Heart right ventricle (tissue), 16 donors: Measurements from ENCODE around the gene MEOX1. TPM values are rescaled to one million over a fixed set of nuclear protein-coding genes. Genes with fewer than 3 reads are reported as not detected.

Experiments
- ATAC-seq, 8 donors: fragments of 200-7000 bp; cut with Tn5 transposase; one replicate each; pipeline ENCODE4 v1.9.1; 2020; ENCODE audit warnings: mild to moderate bottlenecking in 8 of 8, moderate library complexity in 8 of 8, moderate number of reproducible peaks in 1 of 8
- DNase-seq, 2 donors: peaks; one replicate each; pipeline ENCODE4 v3.0.0-alpha.2; 2020
- H3K27ac ChIP-seq, 10 donors: fragments of 200-600 bp; sonication (generic) in 2 of 10; one replicate each; pipeline versions ENCODE4 v1.5.0 to v1.8.0; 2020 to 2022; ENCODE audit warnings: mild to moderate bottlenecking in 3 of 10
- H3K27me3 ChIP-seq, 7 donors: fragments of 200-600 bp; one replicate each; pipeline ENCODE4 v1.8.0; 2021 to 2022; ENCODE audit warnings: mild to moderate bottlenecking in 2 of 7
- H3K36me3 ChIP-seq, 9 donors: fragments of 200-600 bp; sonication (generic) in 1 of 9; one replicate each; pipeline versions ENCODE4 v1.5.0 to v1.8.0; 2020 to 2022; ENCODE audit warnings: mild to moderate bottlenecking in 2 of 9
- H3K4me1 ChIP-seq, 9 donors: fragments of 200-600 bp; sonication (generic) in 1 of 9; one replicate each; pipeline versions ENCODE4 v1.5.0 to v1.8.0; 2020 to 2022; ENCODE audit warnings: mild to moderate bottlenecking in 4 of 9
- H3K4me3 ChIP-seq, 10 donors: fragments of 200-600 bp; sonication (generic) in 2 of 10; one replicate each; pipeline versions ENCODE4 v1.5.0 to v1.8.0; 2020 to 2022; ENCODE audit warnings: mild to moderate bottlenecking in 7 of 10, moderate library complexity in 2 of 10
- H3K9me3 ChIP-seq, 11 donors: fragments of 200-600 bp in 10 of 11; sonication (generic) in 2 of 11; one replicate each; pipeline versions ENCODE4 v1.5.0 to v1.8.0; 2013 to 2022; ENCODE audit warnings: mild to moderate bottlenecking in 2 of 11, control low read depth in 1 of 11, moderate library complexity in 1 of 11
- WGBS, 2 donors: extraction: QIAGEN DNeasy Blood & Tissue Kit; methylation state at CpG; one replicate each; pipeline ENCODE4 v1.1.7; 2013; ENCODE audit warnings: inconsistent platforms in 1 of 2; 5-methylcytosine and 5-hydroxymethylcytosine counted together
- intact Hi-C, 10 donors: fragments of 100-400 bp; cut with DNase I; formaldehyde crosslinking; loops; one replicate each; pipeline versions ENCODE4 v1.11.1 to v1.14.2; 2022
- polyA plus RNA-seq, 2 donors: library from polyadenylated mRNA; stranded (reverse); fragments of 200-250 nt; gene quantifications; one replicate each; pipeline ENCODE4 v1.2.3, GENCODE V29; 2013
- total RNA-seq, 10 donors: library from RNA; stranded (reverse); fragmentation: NEBNext Ultra II Directional in 3 of 10; extraction: Animal tissue kit (Norgen Biotek cat#: 25700) in 3 of 10; gene quantifications; one replicate each; pipeline versions ENCODE4 v1.2.1 to v1.2.4, GENCODE V29; 2021 to 2023
- TF ChIP-seq, protein P1 (sequence below), 9 donors: fragments of 200-600 bp; sonication (generic) in 2 of 9; IDR thresholded peaks; one replicate each; pipeline versions ENCODE4 v1.5.0 to v1.8.0; 2021 to 2022; ENCODE audit warnings: antibody characterized with exemption in 9 of 9, mild to moderate bottlenecking in 5 of 9, moderate library complexity in 1 of 9
- donor health status: Arrhythmogenic right ventricular cardiomyopathy.
- donor health status: ischemic (EF 13 %, LVEDD 7.1; RV severe dilation, severe dysfunction).
- donor health status: healthy with polysubstance abuse.
- donor health status: DM: no; HTN: yes; CAD: no.
- donor health status: DM: no; HTN: no; CAD: no.
- donor health status: ischemic (EF 25% LVEDD 6.9; RV normal size, moderate dysfunction).
- donor health status: ischemic (EF 25% LVEDD 5.7; RV mildly dilated, moderate dysfunction).
- donor health status: healthy.
- donor health status: DM: yes; HTN: yes; CAD: no.
- donor health status: Ischemic cardiomyopathy.
- donor health status: ischemic (EF 35%, LVEDD 5.7; RV mildly dilated, moderate dysfunction).
- donor health status: nonischemic (EF 11% LVEDD 7.7; RV severe dilation, severe dysfunction).
- donor health status: DM: yes; HTN: yes; CAD: no.
- donor health status: PGD.
- donor health status: ischemic (EF 29% LVEDD 5.4; RV normal size, mild dysfunction).
- donor health status: nonischemic (EF 23%, LVEDD 6.1; RV moderate dilation, normal function).

The MEOX1 gene
- total and polyA plus RNA-seq, 12 donors, result 6.4 to 25.3 (median 14.8) TPM

DNA sequence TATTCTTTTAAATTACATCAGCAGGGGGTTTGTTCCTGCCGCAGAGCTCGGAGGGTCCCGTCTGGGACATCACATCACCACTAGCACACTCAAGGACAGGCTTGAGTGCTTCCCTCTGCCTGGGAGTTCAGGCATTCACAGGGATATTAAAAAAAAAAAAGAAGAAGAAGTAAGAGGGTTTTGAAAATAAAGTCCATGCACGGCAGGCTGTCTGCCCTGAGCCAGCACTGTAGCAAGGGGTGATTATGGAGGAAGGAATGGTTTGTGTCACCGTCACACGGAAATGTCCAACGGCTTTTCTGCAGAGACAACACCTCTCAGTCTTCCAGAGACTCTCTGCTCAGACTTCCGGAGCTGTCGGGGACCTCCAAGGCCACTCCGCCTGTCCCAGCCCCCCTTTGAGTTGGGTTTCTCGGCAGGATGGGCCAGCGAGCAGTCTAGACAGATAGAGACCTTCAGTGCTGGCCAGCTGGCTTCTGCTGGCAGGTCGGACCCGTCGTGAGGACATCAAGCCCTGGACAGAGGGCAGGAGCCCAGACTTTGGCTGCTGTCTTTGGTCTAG is 33.6 kb downstream of the MEOX1 start:
- DNase-seq, result no peak
- intact Hi-C loops, result no loop called here

DNA sequence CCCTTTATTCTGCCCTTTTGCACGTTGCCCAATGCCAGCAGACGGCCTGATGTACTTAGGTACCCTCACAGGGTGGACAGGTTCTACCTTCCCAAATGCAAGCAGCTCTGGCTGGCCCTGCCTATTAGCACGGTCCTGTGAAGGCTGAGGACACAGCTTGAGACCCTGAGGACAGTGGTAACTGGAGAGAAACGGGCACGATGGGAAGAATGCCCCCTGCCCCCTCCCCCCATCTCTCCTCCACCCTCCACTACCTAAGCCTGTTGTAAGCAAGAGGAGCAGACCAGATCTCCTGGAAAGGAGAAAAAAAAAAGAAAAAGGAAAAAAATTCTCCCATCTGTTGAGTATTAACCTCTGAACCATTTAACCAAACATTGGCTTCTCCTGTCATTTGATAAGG is 34.1 kb downstream of the MEOX1 start:
- H3K36me3 ChIP-seq, result no peaks in the 10 kb centered on the region
- H3K27ac ChIP-seq, result peak overlapping the region in 4 of 10 donors; percentile 35 to 74 (median 56)
- TF ChIP-seq, protein P1, sequence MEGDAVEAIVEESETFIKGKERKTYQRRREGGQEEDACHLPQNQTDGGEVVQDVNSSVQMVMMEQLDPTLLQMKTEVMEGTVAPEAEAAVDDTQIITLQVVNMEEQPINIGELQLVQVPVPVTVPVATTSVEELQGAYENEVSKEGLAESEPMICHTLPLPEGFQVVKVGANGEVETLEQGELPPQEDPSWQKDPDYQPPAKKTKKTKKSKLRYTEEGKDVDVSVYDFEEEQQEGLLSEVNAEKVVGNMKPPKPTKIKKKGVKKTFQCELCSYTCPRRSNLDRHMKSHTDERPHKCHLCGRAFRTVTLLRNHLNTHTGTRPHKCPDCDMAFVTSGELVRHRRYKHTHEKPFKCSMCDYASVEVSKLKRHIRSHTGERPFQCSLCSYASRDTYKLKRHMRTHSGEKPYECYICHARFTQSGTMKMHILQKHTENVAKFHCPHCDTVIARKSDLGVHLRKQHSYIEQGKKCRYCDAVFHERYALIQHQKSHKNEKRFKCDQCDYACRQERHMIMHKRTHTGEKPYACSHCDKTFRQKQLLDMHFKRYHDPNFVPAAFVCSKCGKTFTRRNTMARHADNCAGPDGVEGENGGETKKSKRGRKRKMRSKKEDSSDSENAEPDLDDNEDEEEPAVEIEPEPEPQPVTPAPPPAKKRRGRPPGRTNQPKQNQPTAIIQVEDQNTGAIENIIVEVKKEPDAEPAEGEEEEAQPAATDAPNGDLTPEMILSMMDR (IDR thresholded peaks at IDR 0.05), result no peak
- peaks cover 0 to 15% (median 0%) of the 10 kb centered on the region in 7 donors for H3K27me3 ChIP-seq
- no peak for DNase-seq
- intact Hi-C loops, result no loop called here
- peaks cover 0 to 22% (median 14%) of the 10 kb centered on the region in 9 donors for H3K4me1 ChIP-seq
- 39 to 55% methylated on average over 5 of the region's 5 CpGs for WGBS, 2 donors
- no peaks in the 10 kb centered on the region for H3K9me3 ChIP-seq
- no peak overlapping the region for H3K4me3 ChIP-seq
- ATAC-seq, result peak in 3 of 8 donors; percentile 11 to 34 (median 26)

More for the DNA sequence above, 33.6 kb downstream of the MEOX1 start:
- 18 to 23% methylated on average over 15 of the region's 15 CpGs for WGBS, 2 donors
- Histone ChIP-seq H3K4me3 (no peak overlapping the region), H3K27ac (peak overlapping the region in 6 of 10 donors; percentile 8 to 74 (median 56)), H3K9me3 (no peaks in the 10 kb centered on the region), H3K27me3 (peaks cover 0 to 15% (median 0%) of the 10 kb centered on the region in 7 donors), H3K36me3 (no peaks in the 10 kb centered on the region), H3K4me1 (peaks cover 0 to 28% (median 16%) of the 10 kb centered on the region in 9 donors)
- ATAC-seq, result peak; percentile 21 to 69 (median 54)
- TF ChIP-seq, protein P1 (IDR thresholded peaks at IDR 0.05), result peak in 1 of 9 donors; percentile 11

DNA sequence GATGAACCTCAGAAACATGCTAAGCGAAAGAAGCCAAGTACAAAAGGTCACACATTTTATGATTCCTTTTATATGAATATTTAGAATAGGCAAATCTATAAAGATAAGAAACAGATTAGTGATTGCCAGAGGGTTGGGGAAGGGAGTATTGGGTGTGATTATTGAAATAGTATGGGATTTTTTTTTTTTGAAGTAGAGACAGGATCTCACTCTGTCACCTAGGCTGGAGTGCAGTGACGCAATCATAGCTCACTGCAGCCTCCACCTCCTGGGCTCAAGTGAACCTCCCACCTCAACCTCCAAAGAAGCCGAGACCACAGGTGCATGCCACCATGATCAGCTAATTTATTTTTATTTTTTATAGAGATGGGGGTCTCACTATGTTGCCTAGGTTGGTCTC is 35.7 kb downstream of the MEOX1 start:
- WGBS, 2 donors, result 97 to 98% methylated on average over 3 of the region's 3 CpGs
- no peaks in the 10 kb centered on the region for H3K36me3 ChIP-seq
- H3K27ac ChIP-seq, result no peak overlapping the region
- no peak for DNase-seq
- intact Hi-C loops, result no loop called here
- peaks cover 0 to 17% (median 13%) of the 10 kb centered on the region in 9 donors for H3K4me1 ChIP-seq
- no peaks in the 10 kb centered on the region for H3K9me3 ChIP-seq
- no peak for ATAC-seq
- TF ChIP-seq, protein P1 (IDR thresholded peaks at IDR 0.05), result no peak
- H3K4me3 ChIP-seq, result no peak overlapping the region
- peaks cover 0 to 15% (median 0%) of the 10 kb centered on the region in 7 donors for H3K27me3 ChIP-seq

DNA sequence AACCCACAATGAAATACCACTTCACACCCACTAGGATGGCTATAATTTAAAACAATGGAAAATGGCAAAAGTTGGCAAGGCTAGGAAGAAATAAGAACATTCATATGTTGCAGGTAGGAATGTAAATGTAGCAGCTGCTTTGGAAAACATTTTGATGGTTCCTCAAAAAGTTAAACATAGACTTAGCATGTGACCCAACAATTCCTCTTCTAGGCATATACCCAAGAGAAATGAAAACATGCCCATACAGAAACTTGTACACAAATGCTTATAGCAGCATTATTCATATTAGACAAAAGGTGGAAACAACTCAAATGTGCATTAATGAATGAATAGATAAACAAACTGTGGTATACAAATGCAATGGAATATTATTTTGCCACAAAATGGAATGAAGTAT is 36.1 kb downstream of the MEOX1 start:
- intact Hi-C loops, result no loop called here
- no peak for ATAC-seq

More for the DNA sequence above, 36.1 kb downstream of the MEOX1 start:
- Histone ChIP-seq H3K27ac (no peak overlapping the region), H3K9me3 (no peaks in the 10 kb centered on the region), H3K27me3 (peaks cover 0 to 15% (median 0%) of the 10 kb centered on the region in 7 donors), H3K4me3 (no peak overlapping the region), H3K4me1 (peaks cover 0 to 21% (median 16%) of the 10 kb centered on the region in 9 donors), H3K36me3 (no peaks in the 10 kb centered on the region)
- no peak for DNase-seq
- TF ChIP-seq, protein P1 (IDR thresholded peaks at IDR 0.05), result no peak
